Astrocyte (in vitro differentiated cells and primary cell): ENCODE measurements around the gene XXYLT1. TPM values are rescaled to one million over a fixed set of nuclear protein-coding genes. Genes with fewer than 3 reads are reported as not detected.
A peak's percentile ranks its signal among the peaks of the same experiment; 100 is the strongest.

Experiments used
- DNase-seq: peaks from one replicate; pipeline ENCODE4 v3.0.0-alpha.2; 2010; ENCODE audit warnings: low read depth
- FAIRE-seq: peaks from 2 replicates; lab custom pipeline; 2011; peaks lifted over from hg19 to GRCh38; lab: Jason Lieb, UNC
- H2AFZ ChIP-seq: 2 replicates; pipeline ENCODE4 v1.6.0; 2012; ENCODE audit warnings: low read depth, low read length, inconsistent platforms
- H3K27ac ChIP-seq: 2 replicates; pipeline ENCODE4 v1.5.1; 2011; ENCODE audit warnings: low read depth, low read length, inconsistent platforms
- H3K27me3 ChIP-seq: 2 replicates; pipeline ENCODE4 v1.6.0; 2011; ENCODE audit warnings: low read length, inconsistent platforms; ENCODE audit not compliant: insufficient read depth
- H3K36me3 ChIP-seq: 2 replicates; pipeline ENCODE4 v1.5.1; 2011; ENCODE audit warnings: low read length, inconsistent platforms; ENCODE audit not compliant: insufficient read depth
- H3K4me1 ChIP-seq: 2 replicates; pipeline ENCODE4 v1.5.1; 2011; ENCODE audit warnings: low read length, inconsistent platforms; ENCODE audit not compliant: insufficient read depth
- H3K4me2 ChIP-seq: 2 replicates; pipeline ENCODE4 v1.6.0; 2012; ENCODE audit warnings: low read length, inconsistent platforms
- H3K4me3 ChIP-seq: 2 replicates; pipeline ENCODE4 v1.5.1; 2011; ENCODE audit warnings: low read depth, mild to moderate bottlenecking, low read length, inconsistent platforms; ENCODE audit not compliant: insufficient read depth
- H3K79me2 ChIP-seq: 2 replicates; pipeline ENCODE4 v1.6.0; 2012; ENCODE audit warnings: mild to moderate bottlenecking, low read length, inconsistent platforms; ENCODE audit not compliant: insufficient read depth
- H3K9ac ChIP-seq: 2 replicates; pipeline ENCODE4 v1.6.0; 2012; ENCODE audit warnings: mild to moderate bottlenecking, low read length, inconsistent platforms
- H3K9me3 ChIP-seq: 2 replicates; pipeline ENCODE4 v1.5.1; 2012; ENCODE audit warnings: low read depth, mild to moderate bottlenecking, low read length, inconsistent platforms; ENCODE audit not compliant: insufficient read depth
- H4K20me1 ChIP-seq: 2 replicates; pipeline ENCODE4 v1.6.0; 2012; ENCODE audit warnings: low read length, inconsistent platforms; ENCODE audit not compliant: insufficient read depth
- H3K27ac Mint-ChIP-seq: one replicate; pipeline ENCODE4 v1.8.0; 2021; ENCODE audit warnings: mild to moderate bottlenecking, mixed read lengths; ENCODE audit not compliant: unreplicated experiment
- H3K27me3 Mint-ChIP-seq: one replicate; pipeline ENCODE4 v1.8.0; 2021; ENCODE audit warnings: low read depth, mixed read lengths; ENCODE audit not compliant: unreplicated experiment
- H3K36me3 Mint-ChIP-seq: one replicate; pipeline ENCODE4 v1.8.0; 2021; ENCODE audit warnings: low read depth, mixed read lengths; ENCODE audit not compliant: unreplicated experiment
- H3K4me1 Mint-ChIP-seq: one replicate; pipeline ENCODE4 v1.8.0; 2021; ENCODE audit warnings: low read depth, mixed read lengths; ENCODE audit not compliant: unreplicated experiment
- H3K4me3 Mint-ChIP-seq: one replicate; pipeline ENCODE4 v1.8.0; 2021; ENCODE audit warnings: mild to moderate bottlenecking, moderate library complexity, mixed read lengths; ENCODE audit not compliant: unreplicated experiment
- H3K9me3 Mint-ChIP-seq: one replicate; pipeline ENCODE4 v1.8.0; 2021; ENCODE audit warnings: mild to moderate bottlenecking, mixed read lengths; ENCODE audit not compliant: unreplicated experiment
- EZH2 ChIP-seq: IDR thresholded peaks from 2 replicates; pipeline ENCODE4 v1.6.1; 2012; ENCODE audit warnings: mild to moderate bottlenecking, low read length, inconsistent platforms; ENCODE audit not compliant: insufficient read depth
- total RNA-seq: library from RNA; stranded (reverse); gene quantifications from 2 replicates; pipeline ENCODE4 v1.2.1, GENCODE V29; 2021
- TF ChIP-seq, protein P1 (sequence below): IDR thresholded peaks from 2 replicates; pipeline ENCODE4 v1.5.1; 2011; ENCODE audit warnings: low read depth, mild to moderate bottlenecking, inconsistent platforms, low read length, moderate library complexity; ENCODE audit not compliant: insufficient read depth

Gene XXYLT1
- total RNA-seq, 1 donor from 2014 or later: 26.2 TPM

DNA sequence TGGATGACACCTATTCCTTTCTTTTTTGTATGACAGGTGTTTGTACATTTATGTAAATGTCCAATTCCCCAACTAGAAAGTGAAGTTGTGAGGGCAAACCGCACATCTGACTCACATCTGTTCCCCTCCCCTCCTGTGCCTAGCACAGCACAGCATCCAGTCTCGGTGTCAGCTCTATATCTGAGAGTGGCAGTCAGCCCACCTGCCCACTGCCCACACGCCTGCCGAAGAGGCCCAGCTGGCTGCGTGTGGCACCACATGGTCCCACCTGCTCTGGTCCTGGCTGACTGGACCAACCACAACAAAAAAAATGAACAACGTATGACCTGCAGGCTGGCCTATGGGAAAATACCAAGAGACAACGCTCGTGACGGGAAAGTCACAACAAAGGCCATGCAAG lies 62.8 kb downstream of the XXYLT1 start:
- H3K27ac Mint-ChIP-seq: no peak overlapping the region
- FAIRE-seq: no peak
- peaks cover 21% of the 10 kb centered on the region for H3K79me2 ChIP-seq

DNA sequence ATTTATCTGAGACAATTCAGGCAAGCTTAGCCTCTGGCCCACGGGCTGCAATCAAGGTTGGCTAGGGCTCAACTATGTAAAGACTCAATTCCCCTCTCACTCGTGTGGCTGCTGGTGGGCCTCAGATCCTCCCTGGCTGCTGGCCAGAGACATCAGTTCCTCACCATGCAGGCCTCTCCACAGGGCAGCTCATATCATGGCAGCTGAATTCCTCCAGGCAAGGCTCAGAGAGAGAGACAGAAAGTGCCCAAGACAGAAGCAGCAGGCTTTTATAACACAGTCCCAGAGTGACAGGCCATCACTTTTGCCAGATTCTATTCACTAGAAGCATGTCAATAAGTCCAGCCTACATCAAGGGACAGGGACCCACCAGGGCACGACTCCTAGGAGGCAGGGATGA lies 63.2 kb downstream of the XXYLT1 start:
- Mint-ChIP-seq H3K36me3 (peaks cover 5% of the 10 kb centered on the region), H3K9me3 (peaks cover 3% of the 10 kb centered on the region), H3K4me1 (peaks cover 43% of the 10 kb centered on the region), H3K4me3 (no peak overlapping the region), H3K27me3 (no peaks in the 10 kb centered on the region), H3K27ac (no peak overlapping the region)
- Histone ChIP-seq H3K27ac (no peak overlapping the region), H3K9ac (no peak overlapping the region), H3K79me2 (peaks cover 21% of the 10 kb centered on the region), H2AFZ (no peak overlapping the region), H3K27me3 (no peaks in the 10 kb centered on the region), H3K4me2 (peak overlapping the region; percentile 14), H4K20me1 (no peaks in the 10 kb centered on the region), H3K4me3 (no peak overlapping the region), H3K36me3 (no peaks in the 10 kb centered on the region), H3K9me3 (no peaks in the 10 kb centered on the region), H3K4me1 (peaks cover 60% of the 10 kb centered on the region)
- DNase-seq (no peak), FAIRE-seq (no peak)
- TF ChIP-seq, protein P1, sequence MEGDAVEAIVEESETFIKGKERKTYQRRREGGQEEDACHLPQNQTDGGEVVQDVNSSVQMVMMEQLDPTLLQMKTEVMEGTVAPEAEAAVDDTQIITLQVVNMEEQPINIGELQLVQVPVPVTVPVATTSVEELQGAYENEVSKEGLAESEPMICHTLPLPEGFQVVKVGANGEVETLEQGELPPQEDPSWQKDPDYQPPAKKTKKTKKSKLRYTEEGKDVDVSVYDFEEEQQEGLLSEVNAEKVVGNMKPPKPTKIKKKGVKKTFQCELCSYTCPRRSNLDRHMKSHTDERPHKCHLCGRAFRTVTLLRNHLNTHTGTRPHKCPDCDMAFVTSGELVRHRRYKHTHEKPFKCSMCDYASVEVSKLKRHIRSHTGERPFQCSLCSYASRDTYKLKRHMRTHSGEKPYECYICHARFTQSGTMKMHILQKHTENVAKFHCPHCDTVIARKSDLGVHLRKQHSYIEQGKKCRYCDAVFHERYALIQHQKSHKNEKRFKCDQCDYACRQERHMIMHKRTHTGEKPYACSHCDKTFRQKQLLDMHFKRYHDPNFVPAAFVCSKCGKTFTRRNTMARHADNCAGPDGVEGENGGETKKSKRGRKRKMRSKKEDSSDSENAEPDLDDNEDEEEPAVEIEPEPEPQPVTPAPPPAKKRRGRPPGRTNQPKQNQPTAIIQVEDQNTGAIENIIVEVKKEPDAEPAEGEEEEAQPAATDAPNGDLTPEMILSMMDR: no peak
- TF ChIP-seq EZH2: no peak

More for the DNA sequence above, 62.8 kb downstream of the XXYLT1 start:
- DNase-seq: no peak
- Histone ChIP-seq H2AFZ (no peak overlapping the region), H4K20me1 (no peaks in the 10 kb centered on the region), H3K4me2 (peak overlapping the region; percentile 14), H3K9ac (no peak overlapping the region), H3K9me3 (no peaks in the 10 kb centered on the region), H3K27me3 (no peaks in the 10 kb centered on the region), H3K4me1 (peaks cover 60% of the 10 kb centered on the region), H3K36me3 (no peaks in the 10 kb centered on the region), H3K4me3 (no peak overlapping the region), H3K27ac (no peak overlapping the region)
- Mint-ChIP-seq H3K4me3 (peak overlapping the region; percentile 13), H3K9me3 (peaks cover 3% of the 10 kb centered on the region), H3K4me1 (peaks cover 43% of the 10 kb centered on the region), H3K36me3 (peaks cover 8% of the 10 kb centered on the region), H3K27me3 (no peaks in the 10 kb centered on the region)
- no peak for TF ChIP-seq EZH2
- TF ChIP-seq, protein P1: no peak

DNA sequence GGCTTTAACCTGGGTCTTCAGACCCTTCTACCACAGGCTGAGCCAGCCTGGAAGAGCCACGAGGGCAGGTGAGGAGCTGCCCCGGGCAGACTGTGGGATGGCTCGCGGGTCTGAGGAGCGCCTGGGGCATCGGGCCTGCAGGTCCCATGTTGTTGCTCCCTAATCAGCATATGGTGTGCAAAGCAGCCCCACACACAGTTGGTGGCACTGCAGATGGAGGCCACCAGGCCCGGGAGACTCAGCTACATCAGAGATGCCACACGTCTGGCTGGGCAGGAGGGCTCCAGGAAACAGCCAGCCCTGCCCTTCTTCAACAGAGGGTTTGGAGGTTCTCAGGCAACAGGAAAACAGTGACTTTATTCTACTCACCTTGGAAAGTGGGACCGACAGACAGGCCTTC lies 63.9 kb downstream of the XXYLT1 start:
- Histone ChIP-seq H3K36me3 (no peaks in the 10 kb centered on the region), H3K4me1 (peaks cover 60% of the 10 kb centered on the region), H3K9me3 (no peaks in the 10 kb centered on the region), H4K20me1 (no peaks in the 10 kb centered on the region), H3K27me3 (no peaks in the 10 kb centered on the region), H3K79me2 (peaks cover 23% of the 10 kb centered on the region), H2AFZ (no peak overlapping the region), H3K4me2 (no peak overlapping the region), H3K9ac (no peak overlapping the region), H3K4me3 (no peak overlapping the region), H3K27ac (no peak overlapping the region)
- H3K27ac Mint-ChIP-seq: no peak overlapping the region
- FAIRE-seq (no peak), DNase-seq (no peak)
- peaks cover 4% of the 10 kb centered on the region for H3K36me3 Mint-ChIP-seq
- H3K4me3 Mint-ChIP-seq: no peak overlapping the region
- H3K9me3 Mint-ChIP-seq: peaks cover 3% of the 10 kb centered on the region
- H3K4me1 Mint-ChIP-seq: peaks cover 43% of the 10 kb centered on the region
- TF ChIP-seq EZH2: no peak
- TF ChIP-seq, protein P1: no peak
- no peaks in the 10 kb centered on the region for H3K27me3 Mint-ChIP-seq
